Activated effector memory CD4-positive, alpha-beta T cell treated with anti-CD3 and anti-CD28 coated beads, Interleukin-2, amount 50 U/mL, for 16 hours (primary cell): ENCODE data around the gene SP3.
"Not testable (repeated sequence)": the region's sequence is repeated elsewhere in the genome, so short reads cannot be mapped to it uniquely, and the experiment has no call there.

Experiments
- DNase-seq: peaks from one replicate; pipeline ENCODE4 v3.0.0-alpha.2; 2020

Gene SP3

GRCh38 chr2:173940208-173941020 is 24.8 kb downstream of the SP3 start:
- DNase-seq, result no peak

GRCh38 chr2:173938700-173939384 is 26.3 kb downstream of the SP3 start:
- no peak for DNase-seq

- no peak for DNase-seq
These were observed 29.9 kb downstream of the SP3 start for GRCh38 chr2:173935305-173935704.

- no peak for DNase-seq
These were observed 30.3 kb downstream of the SP3 start for GRCh38 chr2:173934895-173935294.

GRCh38 chr2:173931751-173932150 is 33.4 kb downstream of the SP3 start:
- no peak for DNase-seq

- no peak for DNase-seq
These were observed 35.7 kb downstream of the SP3 start for GRCh38 chr2:173929441-173929840.

- no peak for DNase-seq
These were observed 38.3 kb downstream of the SP3 start for GRCh38 chr2:173926875-173927274.

GRCh38 chr2:173924285-173924684 is 40.9 kb downstream of the SP3 start:
- DNase-seq, result no peak

- DNase-seq, result no peak
These were observed 42.4 kb downstream of the SP3 start for GRCh38 chr2:173922760-173923159.

GRCh38 chr2:173922068-173922467 is 43.1 kb downstream of the SP3 start:
- DNase-seq, result no peak

GRCh38 chr2:173914055-173914927 is 50.9 kb downstream of the SP3 start:
- no peak for DNase-seq

- no peak for DNase-seq
These were observed 55.3 kb downstream of the SP3 start for GRCh38 chr2:173909846-173910245.

GRCh38 chr2:173906626-173907025 is 58.5 kb downstream of the SP3 start:
- DNase-seq, result no peak

- no peak for DNase-seq
These were observed 61.4 kb downstream of the SP3 start for GRCh38 chr2:173903601-173904394.

- no peak for DNase-seq
These were observed 66.2 kb downstream of the SP3 start for GRCh38 chr2:173898996-173899395.

GRCh38 chr2:173898178-173898668 is 67.0 kb downstream of the SP3 start:
- no peak for DNase-seq

GRCh38 chr2:173896755-173897154 is 68.4 kb downstream of the SP3 start:
- DNase-seq, result no peak

GRCh38 chr2:173892341-173892740 is 72.8 kb downstream of the SP3 start:
- no peak for DNase-seq

- DNase-seq, result no peak
These were observed 73.7 kb downstream of the SP3 start for GRCh38 chr2:173891315-173892037.

GRCh38 chr2:173889464-173889863 is 75.7 kb downstream of the SP3 start:
- DNase-seq, result not testable (repeated sequence)

- no peak for DNase-seq
These were observed 78.6 kb downstream of the SP3 start for GRCh38 chr2:173886613-173887012.
